MCF 10A (cell line): ENCODE results near the gene TSPYL4. TPM values are rescaled to one million over a fixed set of nuclear protein-coding genes. Genes with fewer than 3 reads are reported as not detected.
A peak's percentile ranks its signal among the peaks of the same experiment; 100 is the strongest.

Experiments
- BruUV-seq: library from RNA; stranded (reverse); fragments of 400-500 nt; replicated peaks from 2 replicates; lab custom pipeline; 2021; lab: Mats Ljungman, UMichigan
- CTCF ChIA-PET: fragments of 300-600 bp; sonication (Branson Sonifier 250); formaldehyde crosslinking; extraction: SDS; loops from one replicate; lab custom pipeline; 2021; ENCODE audit warnings: antibody characterized with exemption, inconsistent platforms; lab: Yijun Ruan, JAX
- POLR2A ChIA-PET: fragments of 300-600, 350-650 bp; sonication (Branson Sonifier 250); formaldehyde crosslinking; extraction: SDS; loops from one replicate; lab custom pipeline; 2020; ENCODE audit warnings: antibody characterized with exemption, inconsistent platforms; lab: Yijun Ruan, JAX
- DNase-seq: peaks from one replicate; pipeline ENCODE4 v3.0.0-alpha.2; 2018; ENCODE audit not compliant: unreplicated experiment
- H3K27ac Mint-ChIP-seq: one replicate; pipeline ENCODE4 v1.8.0; 2022; ENCODE audit warnings: mild to moderate bottlenecking, low read depth, mixed read lengths; ENCODE audit not compliant: unreplicated experiment
- H3K27me3 Mint-ChIP-seq: one replicate; pipeline ENCODE4 v1.8.0; 2022; ENCODE audit warnings: mixed read lengths; ENCODE audit not compliant: insufficient read depth, unreplicated experiment
- H3K36me3 Mint-ChIP-seq: one replicate; pipeline ENCODE4 v1.8.0; 2022; ENCODE audit warnings: mild to moderate bottlenecking, moderate library complexity, mixed read lengths; ENCODE audit not compliant: insufficient read depth, unreplicated experiment
- H3K4me1 Mint-ChIP-seq: one replicate; pipeline ENCODE4 v1.8.0; 2022; ENCODE audit warnings: mixed read lengths; ENCODE audit not compliant: insufficient read depth, unreplicated experiment
- H3K4me3 Mint-ChIP-seq: one replicate; pipeline ENCODE4 v1.8.0; 2022; ENCODE audit warnings: mild to moderate bottlenecking, moderate library complexity, mixed read lengths; ENCODE audit not compliant: unreplicated experiment
- H3K9me3 Mint-ChIP-seq: one replicate; pipeline ENCODE4 v1.8.0; 2022; ENCODE audit warnings: mixed read lengths; ENCODE audit not compliant: unreplicated experiment
- intact Hi-C: fragments of 100-400 bp; cut with micrococcal nuclease; formaldehyde crosslinking; loops from 2 replicates; pipeline ENCODE4 v1.14.1; 2022
- total RNA-seq: library from RNA; stranded (reverse); gene quantifications from 2 replicates; pipeline ENCODE4 v1.2.3, GENCODE V29; 2022
- TF ChIP-seq, protein P1 (sequence below): fragments of 200-600 bp; IDR thresholded peaks from one replicate; pipeline ENCODE4 v1.8.0; 2022; ENCODE audit warnings: antibody characterized with exemption, mild to moderate bottlenecking; ENCODE audit not compliant: unreplicated experiment

The TSPYL4 gene
- total RNA-seq, 1 experiment from 2014 or later = 9.1 TPM

DNA sequence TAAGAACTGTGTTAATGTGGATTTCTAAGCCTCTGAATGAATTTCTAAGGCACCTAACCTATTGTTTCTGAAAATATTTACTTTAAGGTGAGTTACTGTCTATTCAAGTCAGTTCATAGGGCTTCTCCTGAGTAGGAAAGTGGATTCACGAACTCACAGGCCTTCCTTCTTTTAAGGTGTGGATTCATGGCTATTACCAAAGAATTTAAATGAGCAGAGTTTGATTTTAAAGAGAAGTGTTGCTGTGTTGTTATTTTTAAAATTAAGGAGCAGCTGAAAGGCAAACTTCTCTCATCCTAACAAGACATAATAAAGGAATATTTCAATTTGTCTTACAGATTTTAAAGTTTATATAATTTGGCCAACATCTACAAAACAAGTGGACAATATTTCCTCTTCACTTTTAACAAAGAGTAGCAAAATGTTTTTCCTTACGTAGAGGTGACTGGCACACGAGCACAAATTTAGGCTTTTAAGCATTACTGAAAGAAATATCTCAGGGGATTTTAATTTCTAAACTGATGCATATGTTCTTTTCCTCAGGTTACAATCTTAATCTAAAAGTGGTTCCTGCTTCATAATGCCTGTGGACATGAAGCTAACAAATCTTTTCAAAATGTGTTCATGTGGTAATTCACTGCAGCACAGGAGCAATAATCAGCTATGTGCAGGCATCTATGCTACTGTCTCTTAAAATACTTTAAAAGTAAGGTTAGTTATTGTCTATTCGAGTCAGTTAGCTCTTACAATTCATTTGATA, 602 bp upstream of the TSPYL4 start:
- DNase-seq = no peak
- TSS peak; percentile 89 for BruUV-seq
- H3K27me3 Mint-ChIP-seq = no peaks in the 10 kb centered on the region
- ChIA-PET POLR2A (interaction anchor here (0.6 to 6.0 kb wide), 27 partner anchors 10 to 426 kb away, joined by 3 to 69 read pairs (median 4); partner anchors contain the start of genes CALHM5, NT5DC1, RWDD1 and TSPYL1), CTCF (interaction anchor here (0.6 to 2.0 kb wide), 9 partner anchors 10 to 279 kb away, joined by 3 to 12 read pairs (median 3); no protein-coding TSS in a partner anchor)
- no peaks in the 10 kb centered on the region for H3K9me3 Mint-ChIP-seq
- peaks cover 9% of the 10 kb centered on the region for H3K36me3 Mint-ChIP-seq
- TF ChIP-seq, protein P1, sequence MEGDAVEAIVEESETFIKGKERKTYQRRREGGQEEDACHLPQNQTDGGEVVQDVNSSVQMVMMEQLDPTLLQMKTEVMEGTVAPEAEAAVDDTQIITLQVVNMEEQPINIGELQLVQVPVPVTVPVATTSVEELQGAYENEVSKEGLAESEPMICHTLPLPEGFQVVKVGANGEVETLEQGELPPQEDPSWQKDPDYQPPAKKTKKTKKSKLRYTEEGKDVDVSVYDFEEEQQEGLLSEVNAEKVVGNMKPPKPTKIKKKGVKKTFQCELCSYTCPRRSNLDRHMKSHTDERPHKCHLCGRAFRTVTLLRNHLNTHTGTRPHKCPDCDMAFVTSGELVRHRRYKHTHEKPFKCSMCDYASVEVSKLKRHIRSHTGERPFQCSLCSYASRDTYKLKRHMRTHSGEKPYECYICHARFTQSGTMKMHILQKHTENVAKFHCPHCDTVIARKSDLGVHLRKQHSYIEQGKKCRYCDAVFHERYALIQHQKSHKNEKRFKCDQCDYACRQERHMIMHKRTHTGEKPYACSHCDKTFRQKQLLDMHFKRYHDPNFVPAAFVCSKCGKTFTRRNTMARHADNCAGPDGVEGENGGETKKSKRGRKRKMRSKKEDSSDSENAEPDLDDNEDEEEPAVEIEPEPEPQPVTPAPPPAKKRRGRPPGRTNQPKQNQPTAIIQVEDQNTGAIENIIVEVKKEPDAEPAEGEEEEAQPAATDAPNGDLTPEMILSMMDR = no peak
- H3K4me1 Mint-ChIP-seq = peaks cover 22% of the 10 kb centered on the region
- H3K4me3 Mint-ChIP-seq = no peak overlapping the region
- no peak overlapping the region for H3K27ac Mint-ChIP-seq
- intact Hi-C loops = no loop called here

DNA sequence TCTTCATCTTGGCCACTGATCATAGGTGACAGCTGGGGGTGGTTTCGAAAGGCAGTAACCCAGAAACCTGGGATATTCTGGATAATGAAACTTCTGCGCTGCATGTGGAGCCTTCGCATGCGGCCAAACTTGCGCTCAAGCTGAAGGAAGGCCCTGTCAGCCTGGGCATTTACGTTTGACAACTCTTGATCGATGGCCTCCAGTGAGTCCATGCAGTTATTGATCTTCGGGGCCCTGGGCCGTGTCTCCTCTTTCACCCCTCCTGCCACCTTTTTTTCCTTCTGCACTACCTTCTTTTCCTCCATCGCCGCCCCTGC, 729 bp downstream of the TSPYL4 start:
- Mint-ChIP-seq H3K27ac (no peak overlapping the region), H3K36me3 (peaks cover 9% of the 10 kb centered on the region), H3K4me3 (no peak overlapping the region), H3K4me1 (peaks cover 22% of the 10 kb centered on the region), H3K27me3 (no peaks in the 10 kb centered on the region), H3K9me3 (no peaks in the 10 kb centered on the region)
- ChIA-PET POLR2A (interaction anchor here (0.6 to 6.0 kb wide), 14 partner anchors 11 to 318 kb away, joined by 3 to 69 read pairs (median 8); partner anchors contain the start of genes CALHM5, NT5DC1, RWDD1 and TSPYL1), CTCF (interaction anchor here (1.1 to 2.0 kb wide), 4 partner anchors 16 to 85 kb away, joined by 3 to 12 read pairs (median 5); no protein-coding TSS in a partner anchor)
- TF ChIP-seq, protein P1 = no peak
- intact Hi-C loops = no loop called here
- BruUV-seq = no TSS peak
- no peak for DNase-seq

DNA sequence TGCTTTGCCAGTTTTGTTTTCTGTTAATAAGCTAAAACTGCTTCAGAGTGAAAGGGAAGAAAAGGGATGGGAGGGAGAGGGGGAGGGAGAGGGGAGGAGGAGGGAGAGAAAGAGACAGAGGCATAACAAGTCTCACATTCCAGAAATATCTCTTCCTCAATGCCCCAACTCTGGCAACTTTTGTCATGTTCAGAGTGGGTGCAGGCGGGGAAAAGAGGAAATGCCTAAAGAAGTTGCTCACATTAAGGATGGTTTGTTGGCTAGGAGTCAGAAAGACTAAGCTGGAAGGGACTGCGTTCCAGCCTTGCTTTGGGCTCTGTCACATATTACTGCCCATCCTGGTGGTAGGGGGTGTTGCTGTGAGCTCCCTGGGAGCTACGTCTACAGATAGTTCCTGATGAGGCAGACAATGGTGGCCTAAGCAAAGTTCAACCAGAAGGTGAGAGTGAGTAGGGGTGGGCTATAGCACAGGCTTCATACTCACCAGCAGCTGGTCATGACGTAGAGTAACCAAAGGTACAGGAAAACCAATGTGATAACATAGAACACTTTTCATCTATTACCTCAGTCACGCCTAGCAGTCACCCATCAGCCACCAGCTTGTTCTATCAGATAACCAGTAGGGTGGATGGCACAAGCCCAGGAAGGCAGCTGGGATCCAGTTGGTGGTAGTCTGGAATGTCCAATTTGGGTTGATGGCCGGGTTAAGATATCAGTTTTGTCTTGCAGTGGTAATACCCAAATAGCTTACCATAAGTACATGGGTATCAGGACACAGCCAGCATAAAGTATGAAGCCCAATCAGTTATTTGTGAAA, 2.1 kb downstream of the TSPYL4 start:
- H3K27me3 Mint-ChIP-seq = no peaks in the 10 kb centered on the region
- peak; percentile 42 for DNase-seq
- no peak overlapping the region for H3K4me3 Mint-ChIP-seq
- intact Hi-C loops = no loop called here
- no TSS peak for BruUV-seq
- ChIA-PET POLR2A (interaction anchor here (0.6 to 6.0 kb wide), 6 partner anchors 10 to 191 kb away, joined by 3 to 69 read pairs (median 11); partner anchors contain the start of genes FRK, NT5DC1 and TSPYL1), CTCF (interaction anchor here (0.5 to 2.6 kb wide), 13 partner anchors 9 to 527 kb away, joined by 3 to 13 read pairs (median 4); partner anchors contain the start of gene TSPYL1)
- H3K4me1 Mint-ChIP-seq = peaks cover 22% of the 10 kb centered on the region
- H3K9me3 Mint-ChIP-seq = no peaks in the 10 kb centered on the region
- H3K36me3 Mint-ChIP-seq = peaks cover 9% of the 10 kb centered on the region
- H3K27ac Mint-ChIP-seq = peak overlapping the region; percentile 21
- TF ChIP-seq, protein P1 = no peak
